NCI-H748 (cell line): ENCODE measurements around the gene TP53TG3E.
"Not testable (repeated sequence)": the region's sequence is repeated elsewhere in the genome, so short reads cannot be mapped to it uniquely, and the experiment has no call there.

ENCODE experiments used
- DNase-seq: peaks from one replicate; lab custom pipeline; 2025; ENCODE audit not compliant: unreplicated experiment; lab: John Stamatoyannopoulos, UW

TP53TG3E gene, protein sequence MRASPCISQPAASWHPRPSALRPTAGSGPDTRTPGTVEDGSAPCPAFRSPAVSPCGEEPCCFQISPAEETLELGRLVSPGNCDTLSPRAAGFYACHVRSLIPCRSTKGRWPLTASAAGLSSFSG

DNA sequence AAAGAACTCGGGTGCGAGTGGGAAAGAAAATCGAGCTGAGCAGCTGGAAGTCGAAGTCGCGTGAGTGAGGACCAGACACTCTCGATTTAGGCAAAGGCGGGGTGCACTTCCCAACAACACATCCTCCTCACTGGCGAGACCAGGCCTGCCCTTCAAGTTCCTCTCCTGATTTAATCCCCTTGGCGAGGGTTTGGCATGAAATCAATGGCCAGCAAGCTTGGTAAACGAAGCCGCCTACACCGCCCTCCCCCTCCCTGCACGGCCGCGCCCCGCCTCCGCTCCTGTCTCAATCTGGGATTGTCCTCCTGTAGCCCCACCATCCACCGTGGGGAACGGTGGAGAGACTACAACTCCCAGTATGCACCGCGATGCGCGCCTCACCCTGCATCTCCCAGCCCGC is at the start of gene TP53TG3E:
Gene TP53TG3E (plus strand): TSS at position 301 of the 400 bp plus-strand sequence. CDS start 68 bp downstream, at position 369.
- not testable (repeated sequence) for DNase-seq

DNA sequence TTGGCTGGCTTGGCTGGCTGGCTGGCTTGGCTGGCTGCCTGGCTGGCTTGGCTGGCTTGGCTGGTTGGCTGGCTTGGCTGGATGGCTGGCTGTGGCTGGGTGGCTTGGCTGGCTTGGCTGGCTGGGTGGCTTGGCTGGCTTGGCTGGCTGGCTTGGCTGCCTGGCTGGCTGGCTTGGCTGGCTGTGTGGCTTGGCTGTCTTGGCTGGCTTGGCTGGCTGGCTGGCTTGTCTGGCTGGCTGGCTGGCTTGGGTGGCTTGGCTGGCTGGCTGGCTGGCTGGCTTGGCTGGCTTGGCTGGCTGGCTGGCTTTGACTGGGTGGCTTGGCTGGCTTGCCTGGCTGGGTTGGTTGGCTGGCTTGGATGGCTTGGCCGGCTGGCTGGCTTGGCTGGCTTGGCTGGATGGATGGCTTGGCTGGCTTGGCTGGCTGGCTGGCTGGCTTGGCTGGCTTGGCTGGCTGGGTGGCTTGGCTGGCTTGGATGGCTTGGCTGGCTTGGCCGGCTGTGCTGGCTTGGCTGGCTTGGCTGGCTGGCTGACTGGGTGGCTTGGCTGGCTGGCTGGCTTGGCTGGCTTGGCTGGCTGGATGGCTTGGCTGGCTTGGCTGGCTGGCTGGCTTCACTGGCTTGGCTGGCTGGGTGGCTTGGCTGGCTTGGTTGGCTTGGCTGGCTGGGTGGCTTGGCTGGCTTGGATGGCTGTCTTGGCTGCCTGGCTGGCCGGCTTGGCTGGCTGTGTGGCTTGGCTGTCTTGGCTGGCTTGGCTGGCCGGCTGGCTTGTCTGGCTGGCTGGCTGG is 32.3 kb downstream of the TP53TG3E start:
- not testable (repeated sequence) for DNase-seq

DNA sequence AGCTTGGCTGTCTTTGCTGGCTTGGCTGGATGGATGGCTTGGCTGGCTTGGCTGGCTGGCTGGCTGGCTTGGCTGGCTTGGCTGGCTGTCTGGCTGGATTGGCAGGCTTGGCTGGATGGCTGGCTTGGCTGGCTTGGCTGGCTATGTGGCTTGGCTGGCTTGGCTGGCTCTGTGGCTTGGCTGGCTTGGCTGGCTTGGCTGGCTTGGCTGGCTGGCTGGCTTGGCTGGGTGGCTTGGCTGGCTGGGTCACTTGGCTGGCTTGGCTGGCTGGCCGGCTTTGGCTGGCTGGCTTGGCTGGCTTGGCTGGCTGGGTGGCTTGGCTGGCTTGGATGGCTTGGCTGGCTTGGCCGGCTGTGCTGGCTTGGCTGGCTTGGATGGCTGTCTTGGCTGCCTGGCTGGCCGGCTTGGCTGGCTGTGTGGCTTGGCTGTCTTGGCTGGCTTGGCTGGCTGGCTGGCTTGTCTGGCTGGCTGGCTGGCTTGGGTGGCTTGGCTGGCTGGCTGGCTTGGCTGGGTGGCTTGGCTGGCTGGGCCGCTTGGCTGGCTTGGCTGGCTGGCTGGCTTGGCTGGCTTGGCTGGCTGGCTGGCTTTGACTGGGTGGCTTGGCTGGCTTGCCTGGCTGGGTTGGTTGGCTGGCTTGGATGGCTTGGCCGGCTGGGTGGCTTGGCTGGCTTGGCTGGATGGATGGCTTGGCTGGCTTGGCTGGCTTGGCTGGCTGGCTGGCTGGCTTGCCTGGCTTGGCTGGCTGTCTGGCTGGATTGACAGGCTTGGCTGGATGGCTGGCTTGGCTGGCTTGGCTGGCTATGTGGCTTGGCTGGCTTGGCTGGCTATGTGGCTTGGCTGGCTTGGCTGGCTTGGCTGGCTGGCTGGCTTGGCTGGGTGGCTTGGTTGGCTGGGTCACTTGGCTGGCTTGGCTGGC is 33.8 kb downstream of the TP53TG3E start:
- DNase-seq = not testable (repeated sequence)

DNA sequence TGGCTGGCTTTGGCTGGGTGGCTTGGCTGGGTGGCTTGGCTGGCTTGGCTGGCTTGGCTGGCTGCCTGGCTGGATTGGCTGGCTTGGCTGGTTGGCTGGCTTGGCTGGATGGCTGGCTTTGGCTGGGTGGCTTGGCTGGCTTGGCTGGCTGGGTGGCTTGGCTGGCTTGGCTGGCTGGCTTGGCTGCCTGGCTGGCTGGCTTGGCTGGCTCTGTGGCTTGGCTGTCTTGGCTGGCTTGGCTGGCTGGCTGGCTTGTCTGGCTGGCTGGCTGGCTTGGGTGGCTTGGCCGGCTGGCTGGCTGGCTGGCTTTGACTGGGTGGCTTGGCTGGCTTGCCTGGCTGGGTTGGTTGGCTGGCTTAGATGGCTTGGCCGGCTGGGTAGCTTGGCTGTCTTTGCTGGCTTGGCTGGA is 34.4 kb downstream of the TP53TG3E start:
- not testable (repeated sequence) for DNase-seq

DNA sequence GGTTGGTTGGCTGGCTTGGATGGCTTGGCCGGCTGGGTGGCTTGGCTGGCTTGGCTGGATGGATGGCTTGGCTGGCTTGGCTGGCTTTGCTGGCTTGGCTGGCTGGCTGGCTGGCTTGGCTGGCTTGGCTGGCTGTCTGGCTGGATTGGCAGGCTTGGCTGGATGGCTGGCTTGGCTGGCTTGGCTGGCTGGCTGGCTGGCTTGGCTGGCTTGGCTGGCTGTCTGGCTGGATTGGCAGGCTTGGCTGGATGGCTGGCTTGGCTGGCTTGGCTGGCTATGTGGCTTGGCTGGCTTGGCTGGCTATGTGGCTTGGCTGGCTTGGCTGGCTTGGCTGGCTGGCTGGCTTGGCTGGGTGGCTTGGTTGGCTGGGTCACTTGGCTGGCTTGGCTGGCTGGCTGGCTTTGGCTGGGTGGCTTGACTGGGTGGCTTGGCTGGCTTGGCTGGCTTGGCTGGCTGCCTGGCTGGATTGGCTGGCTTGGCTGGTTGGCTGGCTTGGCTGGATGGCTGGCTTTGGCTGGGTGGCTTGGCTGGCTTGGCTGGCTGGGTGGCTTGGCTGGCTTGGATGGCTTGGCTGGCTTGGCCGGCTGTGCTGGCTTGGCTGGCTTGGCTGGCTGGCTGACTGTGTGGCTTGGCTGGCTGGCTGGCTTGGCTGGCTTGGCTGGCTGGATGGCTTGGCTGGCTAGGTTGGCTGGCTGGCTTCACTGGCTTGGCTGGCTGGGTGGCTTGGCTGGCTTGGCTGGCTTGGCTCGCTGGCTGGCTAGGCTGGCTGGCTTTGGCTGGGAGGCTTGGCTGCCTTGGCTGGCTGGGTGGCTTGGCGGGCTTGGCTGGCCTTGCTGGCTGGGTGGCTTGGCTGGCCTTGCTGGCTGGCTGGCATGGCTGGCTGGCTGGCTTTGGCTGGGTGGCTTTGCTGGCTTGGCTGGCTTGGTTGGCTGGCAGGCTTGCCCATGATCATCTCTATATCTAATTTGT is 35.3 kb downstream of the TP53TG3E start:
- not testable (repeated sequence) for DNase-seq
